GM18861 (cell line): Measurements from ENCODE around the gene CCNF.
A peak's percentile ranks its signal among the peaks of the same experiment; 100 is the strongest.

Source experiments
- ATAC-seq: cut with Tn5 transposase; IDR thresholded peaks from one replicate; pipeline ENCODE4 v1.9.1; 2021; ENCODE audit not compliant: unreplicated experiment

The CCNF gene

GRCh38 chr16:2456551-2457153, 27.4 kb downstream of the CCNF start:
- no peak for ATAC-seq

- ATAC-seq = no peak
These were observed 28.0 kb downstream of the CCNF start for GRCh38 chr16:2457267-2457666.

GRCh38 chr16:2457946-2458345, 28.7 kb downstream of the CCNF start:
- no peak for ATAC-seq

- ATAC-seq = no peak
These were observed 29.8 kb downstream of the CCNF start for GRCh38 chr16:2458887-2459646.

DNA sequence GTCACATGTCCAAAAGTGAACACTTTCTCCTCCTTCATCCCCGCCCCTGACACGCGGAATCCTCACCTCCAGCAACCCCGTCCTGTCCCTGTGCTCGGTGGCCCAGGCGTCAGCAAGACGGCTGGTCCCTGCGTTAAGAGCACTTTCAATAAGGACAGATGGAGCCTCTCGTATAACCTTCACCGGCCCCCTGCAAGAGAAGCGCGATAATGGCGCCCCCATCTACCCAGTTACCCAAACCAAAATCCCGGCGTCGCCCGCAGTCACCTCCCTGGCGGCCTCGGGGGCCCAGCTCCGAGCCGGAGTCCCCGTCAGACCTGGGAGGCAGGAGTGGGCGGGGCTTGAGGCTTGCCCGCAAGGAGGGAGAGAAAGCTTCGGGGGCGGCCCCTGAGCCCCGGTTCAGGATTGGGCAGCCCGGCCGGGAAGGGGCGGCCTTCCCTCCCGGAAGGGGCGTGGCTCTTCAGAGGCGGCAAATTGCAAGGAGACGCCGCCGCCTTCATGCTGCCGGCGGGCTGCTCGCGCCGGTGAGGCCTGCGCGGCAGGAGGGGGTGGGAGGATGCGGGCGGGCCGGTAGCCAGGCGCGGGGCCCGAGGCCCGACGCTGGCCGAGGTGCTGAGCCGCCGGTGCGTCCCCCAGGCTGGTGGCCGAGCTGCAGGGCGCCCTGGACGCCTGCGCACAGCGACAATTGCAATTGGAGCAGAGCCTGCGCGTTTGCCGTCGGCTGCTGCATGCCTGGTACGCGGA, 30.6 kb downstream of the CCNF start, which contains the start of gene TEDC2:
TEDC2 (plus strand) TSS at position 463 of the 744 bp plus-strand sequence; CDS start at position 499, 36 bp downstream.
- peak; percentile 77 for ATAC-seq

GRCh38 chr16:2460391-2460713, 31.1 kb downstream of the CCNF start:
- no peak for ATAC-seq

DNA sequence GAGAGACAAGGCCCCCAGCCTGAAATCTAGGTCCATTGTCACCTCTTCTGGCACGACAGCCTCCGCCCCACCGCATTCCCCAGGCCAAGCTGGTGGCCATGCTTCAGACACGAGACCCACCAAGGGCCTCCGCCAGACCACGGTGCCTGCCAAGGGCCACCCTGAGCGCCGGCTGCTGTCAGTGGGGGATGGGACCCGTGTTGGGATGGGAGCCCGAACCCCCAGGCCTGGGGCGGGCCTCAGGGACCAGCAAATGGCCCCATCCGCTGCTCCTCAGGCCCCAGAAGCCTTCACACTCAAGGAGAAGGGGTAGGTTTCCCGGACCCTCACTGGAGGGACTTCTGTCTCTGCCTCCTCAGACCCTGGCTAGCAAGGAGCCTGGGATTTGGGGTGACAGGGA, 31.7 kb downstream of the CCNF start:
- no peak for ATAC-seq

- ATAC-seq = no peak
These were observed 33.0 kb downstream of the CCNF start for GRCh38 chr16:2462031-2462866.

DNA sequence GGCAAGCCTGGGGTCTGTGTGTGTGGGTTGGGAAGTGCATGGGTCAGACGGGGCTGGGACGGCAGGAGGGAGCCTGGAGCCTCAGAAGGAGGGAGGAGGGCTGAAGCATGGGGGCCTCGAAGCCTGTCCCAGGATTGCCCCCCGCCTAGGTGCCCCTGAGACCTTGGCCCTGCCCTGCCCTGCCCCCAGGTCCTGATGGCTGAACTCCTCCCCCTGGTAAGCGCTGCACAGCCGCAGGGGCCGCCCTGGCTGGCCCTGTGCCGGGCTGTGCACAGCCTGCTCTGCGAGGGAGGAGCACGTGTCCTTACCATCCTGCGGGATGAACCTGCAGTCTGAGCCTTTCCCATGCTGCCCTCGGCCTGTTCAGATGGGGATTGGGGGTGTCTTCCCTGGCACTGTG, 35.1 kb downstream of the CCNF start:
- ATAC-seq = no peak

- ATAC-seq = no peak
These were observed 36.6 kb downstream of the CCNF start for GRCh38 chr16:2465653-2466415.

- ATAC-seq = no peak
These were observed 37.6 kb downstream of the CCNF start for GRCh38 chr16:2466667-2467527.

DNA sequence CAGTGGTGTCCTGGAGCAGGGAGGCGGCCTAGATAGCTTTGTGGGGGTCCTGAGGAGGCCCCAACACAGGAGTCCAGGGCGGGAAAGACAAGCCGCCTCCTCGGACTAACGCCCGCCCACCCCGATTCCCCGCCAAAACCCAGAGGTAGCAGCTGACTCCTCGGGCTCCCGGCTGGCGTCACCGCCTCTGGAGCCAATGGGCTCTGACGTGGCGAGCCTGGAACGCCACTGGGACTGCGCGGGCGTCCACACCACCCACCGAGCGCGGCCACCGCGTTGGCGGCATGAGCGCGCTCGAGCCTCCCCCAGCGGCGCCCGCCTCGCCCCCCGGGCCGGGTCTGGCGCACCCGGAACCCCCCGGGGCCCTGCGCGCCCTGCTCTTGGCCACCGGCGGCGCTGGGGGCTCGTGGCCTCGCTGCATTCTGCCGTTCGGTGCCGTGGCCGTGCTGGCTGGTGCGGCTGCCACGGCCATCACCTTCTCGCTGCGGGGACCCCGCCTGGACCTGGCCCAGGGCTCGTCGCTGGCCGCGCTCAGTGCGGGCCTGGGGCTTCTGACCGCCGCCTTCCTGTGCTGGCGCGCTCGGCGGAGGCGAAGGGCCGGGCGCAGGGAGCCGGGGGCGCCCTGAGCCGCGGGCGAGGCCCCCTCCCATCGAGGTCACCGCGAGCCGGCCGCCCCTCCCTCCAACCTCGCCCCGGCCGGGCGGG, 38.4 kb downstream of the CCNF start:
- no peak for ATAC-seq

DNA sequence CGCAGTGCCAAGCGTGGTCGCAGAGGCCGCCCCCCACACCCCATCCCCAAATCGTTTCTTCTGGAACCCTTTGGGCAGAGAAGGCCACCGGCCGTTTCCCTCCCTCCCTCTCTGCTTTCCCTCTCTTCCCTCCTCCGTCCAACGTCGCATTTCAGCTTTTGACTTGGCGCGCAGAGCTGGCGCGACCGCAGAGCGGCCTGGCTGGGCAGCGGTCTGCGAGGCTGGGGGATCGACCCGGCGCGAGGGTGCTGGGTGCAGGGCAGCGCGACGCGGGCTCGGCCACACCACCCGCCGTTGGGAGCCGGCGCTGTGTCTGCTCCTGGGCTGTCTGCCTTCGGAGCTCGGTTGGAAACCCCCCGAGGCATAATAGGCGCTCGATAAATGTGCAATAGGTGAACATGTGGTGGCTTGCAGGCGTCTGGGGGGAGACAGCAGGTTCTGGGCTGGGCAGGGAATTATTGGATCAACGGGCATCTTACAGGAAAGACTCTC, 39.0 kb downstream of the CCNF start:
- no peak for ATAC-seq

GRCh38 chr16:2468725-2469398, 39.6 kb downstream of the CCNF start:
- ATAC-seq = no peak

DNA sequence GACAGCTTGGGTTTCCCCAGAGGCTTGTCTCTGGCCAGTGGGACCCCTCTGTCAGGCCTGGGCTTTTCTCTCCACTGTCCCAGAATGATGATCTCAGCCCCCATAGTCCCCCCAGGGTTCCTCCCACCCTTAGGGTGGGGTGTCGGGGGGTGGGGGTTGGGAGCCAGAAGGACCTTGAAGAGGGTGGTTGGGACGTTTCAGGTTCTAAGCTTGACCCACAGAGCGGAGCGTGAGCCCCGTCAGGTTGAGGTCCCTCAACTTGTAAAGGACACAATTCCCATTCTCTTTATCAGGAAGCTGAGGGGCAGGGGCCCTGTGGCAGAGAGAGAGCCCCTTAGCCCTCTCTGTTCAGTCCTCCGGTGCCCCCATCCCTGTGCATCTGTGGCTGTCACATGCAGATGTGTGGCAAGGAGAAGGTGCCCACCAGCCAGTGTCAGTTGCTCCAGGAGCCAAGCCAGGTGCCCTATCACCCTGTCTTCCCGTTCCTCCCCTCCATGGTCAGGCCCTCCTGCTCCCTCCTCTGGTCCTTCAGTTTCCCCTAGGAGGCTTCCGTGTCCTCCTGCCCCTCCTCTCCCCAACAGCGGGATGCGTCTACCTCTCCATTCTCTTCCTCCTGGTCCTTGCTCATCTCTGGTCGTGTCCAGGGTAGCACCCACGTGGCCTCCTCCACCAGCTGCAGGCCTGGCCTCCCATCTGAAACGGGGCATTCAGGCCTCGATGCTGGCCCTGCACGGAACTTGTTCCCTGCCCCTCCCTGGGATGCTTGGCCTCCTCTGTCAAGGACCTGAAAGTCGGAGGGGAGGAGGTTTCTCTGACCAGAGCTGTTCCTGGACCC, 40.4 kb downstream of the CCNF start:
- no peak for ATAC-seq

GRCh38 chr16:2470234-2470601, 41.0 kb downstream of the CCNF start:
- no peak for ATAC-seq

GRCh38 chr16:2470603-2471015, 41.4 kb downstream of the CCNF start:
- no peak for ATAC-seq
